ENCODE data around the gene ARHGAP29.

- no peak for TF ChIP-seq CTCF (IDR thresholded peaks at IDR 0.05)
- TF ChIP-seq REST (IDR thresholded peaks at IDR 0.05; ENCODE audit: insufficient read depth in 1 of 2, low read depth in 2 of 2, low read length in 1 of 2) = no peak
- TF ChIP-seq POLR2AphosphoS5 (IDR thresholded peaks at IDR 0.05; ENCODE audit: low read depth, low read length) = no peak
- no peak for TF ChIP-seq SIN3A (IDR thresholded peaks at IDR 0.05; ENCODE audit: borderline replicate concordance, insufficient read depth, low read depth, low read length)
Measured at GRCh38 chr1:94160811-94161210, 76.6 kb downstream of the ARHGAP29 start.

Data from Panc1 (cell line).